Left ventricle myocardium inferior (tissue), 1 donor: ENCODE results near the gene PVRIG. TPM values are rescaled to one million over a fixed set of nuclear protein-coding genes. Genes with fewer than 3 reads are reported as not detected.
"Not testable (repeated sequence)": the region's sequence is repeated elsewhere in the genome, so short reads cannot be mapped to it uniquely, and the experiment has no call there.

ENCODE experiments used
- DNase-seq: peaks from one replicate; pipeline ENCODE4 v3.0.0-alpha.2; 2020
- H3K27ac ChIP-seq: fragments of 200-600 bp; replicated peaks from 2 replicates; pipeline ENCODE4 v1.8.0; 2021
- H3K27me3 ChIP-seq: fragments of 200-600 bp; 2 replicates; pipeline ENCODE4 v1.8.0; 2021; ENCODE audit warnings: low read depth
- H3K36me3 ChIP-seq: fragments of 200-600 bp; 2 replicates; pipeline ENCODE4 v1.8.0; 2021
- H3K4me1 ChIP-seq: fragments of 200-600 bp; 2 replicates; pipeline ENCODE4 v1.8.0; 2021
- H3K4me3 ChIP-seq: fragments of 200-600 bp; 2 replicates; pipeline ENCODE4 v1.8.0; 2021; ENCODE audit warnings: mild to moderate bottlenecking, moderate library complexity
- H3K9me3 ChIP-seq: fragments of 200-600 bp; replicated peaks from 2 replicates; pipeline ENCODE4 v1.8.0; 2021
- CTCF ChIP-seq: fragments of 200-600 bp; IDR thresholded peaks from 2 replicates; pipeline ENCODE4 v1.8.0; 2021; ENCODE audit warnings: antibody characterized with exemption, mild to moderate bottlenecking, borderline replicate concordance
- intact Hi-C: fragments of 100-400 bp; cut with micrococcal nuclease; formaldehyde crosslinking; loops from one replicate; pipeline ENCODE4 v1.11.0; 2022
- total RNA-seq: library from RNA; stranded (reverse); fragmentation: NEBNext Ultra II Directional; extraction: Animal tissue kit (Norgen Biotek cat#: 25700); gene quantifications from one replicate; pipeline ENCODE4 v1.2.1, GENCODE V29; 2021
- donor health status: DM: no; HTN: yes; CAD: no; lungs with severe emphysema.

PVRIG gene
- total RNA-seq, 1 donor from 2014 or later = not detected

DNA sequence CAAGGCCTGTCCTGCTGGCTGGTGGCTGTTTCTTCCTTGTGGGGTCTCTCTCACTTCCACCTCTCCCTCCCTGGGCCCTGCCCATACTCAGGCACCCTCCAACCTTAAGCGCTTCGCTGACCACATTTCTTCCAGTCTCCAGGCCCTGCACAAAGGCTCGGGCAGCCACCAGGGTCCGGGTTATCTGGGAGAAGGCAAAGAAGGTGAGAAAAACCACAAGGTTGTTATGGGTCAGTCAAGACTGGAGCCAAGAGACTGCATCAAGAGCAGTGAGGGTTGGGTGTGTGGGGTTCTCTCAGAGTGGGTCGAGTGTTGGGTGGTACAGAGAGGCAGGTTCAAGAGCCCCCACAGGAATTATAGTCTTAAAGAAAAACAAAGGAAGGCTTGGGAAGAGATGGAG is 45.2 kb upstream of the PVRIG start:
- DNase-seq = no peak

DNA sequence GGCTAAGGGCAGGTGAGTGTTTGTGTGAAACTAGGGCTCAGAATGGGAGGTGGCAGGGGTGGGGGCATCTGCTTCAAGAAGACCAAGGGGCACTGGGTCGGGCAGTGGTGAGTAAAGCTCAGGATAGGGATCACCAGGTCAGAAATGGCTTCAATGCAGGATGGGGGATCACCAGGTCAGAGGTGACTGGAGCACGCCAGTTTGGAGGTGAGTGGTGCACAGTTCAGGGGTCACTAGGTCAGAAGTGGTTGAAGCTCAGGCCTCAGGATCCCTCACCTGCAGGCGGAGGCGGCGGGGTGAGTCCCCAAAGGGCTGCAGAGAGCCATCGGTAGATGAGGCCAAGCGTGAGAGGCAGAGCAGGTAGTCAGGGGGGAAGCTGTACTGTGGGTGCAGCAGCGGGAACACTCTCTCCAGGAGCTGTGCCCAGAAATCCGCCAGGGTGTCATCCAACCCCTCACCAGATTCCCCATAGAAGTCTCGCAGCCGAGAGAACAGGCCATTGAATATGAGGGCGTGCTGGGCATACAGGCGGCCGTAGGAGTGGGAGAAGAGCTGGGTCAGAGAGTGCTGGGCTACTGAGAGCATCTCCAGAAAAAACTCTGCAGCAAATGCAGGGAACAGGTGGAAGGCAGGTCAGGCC is 44.3 kb upstream of the PVRIG start:
- H3K36me3 ChIP-seq = no peaks in the 10 kb centered on the region
- no peaks in the 10 kb centered on the region for H3K9me3 ChIP-seq
- no peak for DNase-seq
- intact Hi-C loops = no loop called here
- no peak overlapping the region for H3K27ac ChIP-seq
- peaks cover 27% of the 10 kb centered on the region for H3K4me1 ChIP-seq
- H3K4me3 ChIP-seq = no peak overlapping the region
- peaks cover 33% of the 10 kb centered on the region for H3K27me3 ChIP-seq
- TF ChIP-seq CTCF = no peak

More for the DNA sequence above, 45.2 kb upstream of the PVRIG start:
- H3K27ac ChIP-seq = no peak overlapping the region
- no peak overlapping the region for H3K4me3 ChIP-seq
- TF ChIP-seq CTCF = no peak
- no peaks in the 10 kb centered on the region for H3K36me3 ChIP-seq
- H3K27me3 ChIP-seq = peaks cover 41% of the 10 kb centered on the region
- no peaks in the 10 kb centered on the region for H3K9me3 ChIP-seq
- peaks cover 27% of the 10 kb centered on the region for H3K4me1 ChIP-seq
- intact Hi-C loops = no loop called here

- Histone ChIP-seq H3K27ac (peak overlapping the region; percentile 47), H3K4me1 (peaks cover 23% of the 10 kb centered on the region), H3K4me3 (peak overlapping the region; percentile 65), H3K9me3 (no peaks in the 10 kb centered on the region), H3K27me3 (peaks cover 23% of the 10 kb centered on the region), H3K36me3 (no peaks in the 10 kb centered on the region)
- intact Hi-C loops = no loop called here
- no peak for DNase-seq
- TF ChIP-seq CTCF = no peak
Observed at GRCh38 chr7:100176096-100177044, 43.4 kb upstream of the PVRIG start.

DNA sequence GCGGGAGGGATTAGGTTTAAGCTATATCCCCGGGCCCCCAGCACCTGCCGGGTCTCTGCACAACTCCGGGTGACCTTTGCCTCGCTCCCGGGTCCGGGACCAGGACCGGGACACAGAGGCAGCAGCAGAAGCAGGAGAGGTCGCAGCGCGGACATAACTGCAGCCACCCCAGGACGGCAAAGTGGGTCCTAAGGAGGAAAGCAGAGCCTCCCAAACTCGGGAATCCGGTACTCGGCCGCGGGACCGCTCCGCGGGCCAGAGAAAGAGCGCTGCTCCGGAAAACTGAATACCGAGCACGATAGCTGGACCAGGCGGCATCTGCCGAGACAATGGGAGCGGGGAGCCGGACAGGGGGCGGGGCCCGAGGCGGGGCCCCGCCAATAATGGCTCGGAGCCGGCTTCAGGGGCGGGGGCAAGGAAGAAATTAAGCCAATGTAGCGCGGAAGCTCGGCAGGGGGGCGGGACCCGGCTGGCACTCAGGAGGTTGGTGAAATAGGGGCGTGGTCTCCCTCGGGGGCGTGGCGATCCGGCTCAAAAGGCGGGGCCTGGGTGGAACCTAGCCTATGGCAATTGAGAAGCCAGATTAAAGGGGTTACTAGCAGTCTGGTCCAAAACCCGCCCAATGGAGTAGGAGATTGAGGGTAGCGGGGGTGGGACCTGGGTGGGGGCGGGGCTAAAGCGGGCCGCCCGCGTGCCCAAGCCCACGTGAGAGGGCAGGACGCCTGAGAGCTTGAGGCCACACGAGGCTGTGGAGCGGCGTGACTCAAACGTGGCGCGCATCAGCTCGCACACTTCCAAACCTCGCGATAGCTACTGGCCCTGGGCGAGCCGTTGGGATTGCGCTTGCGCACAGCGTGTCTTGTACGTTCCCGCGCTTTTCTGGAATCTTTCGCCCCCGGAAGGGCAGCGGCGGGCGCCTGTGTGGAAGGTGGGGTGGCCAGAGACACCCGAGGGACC is 42.4 kb upstream of the PVRIG start, which contains the start of the genes GPC2 and STAG3:
GPC2 (minus strand) TSS at position 337 of the 957 bp plus-strand sequence; CDS start at position 155, 182 bp downstream.
STAG3 (plus strand) TSS at position 874 of the 957 bp plus-strand sequence. CDS start 2,639 bp downstream, outside the sequence.
- intact Hi-C loops = no loop called here
- H3K27ac ChIP-seq = peak within 1 kb of the TSS; percentile 47
- no peak for TF ChIP-seq CTCF
- peak; percentile 96 for DNase-seq
- peaks cover 14% of the 10 kb centered on the region for H3K27me3 ChIP-seq
- no peaks in the 10 kb centered on the region for H3K36me3 ChIP-seq
- peaks cover 17% of the 10 kb centered on the region for H3K4me1 ChIP-seq
- no peaks in the 10 kb centered on the region for H3K9me3 ChIP-seq
- peak within 1 kb of the TSS; percentile 65 for H3K4me3 ChIP-seq

GRCh38 chr7:100180084-100180483 is 39.7 kb upstream of the PVRIG start:
- DNase-seq, H3K4me3 ChIP-seq, H3K9me3 ChIP-seq, H3K27ac ChIP-seq, intact Hi-C loops, H3K36me3 ChIP-seq: not testable (repeated sequence)
- H3K4me1 ChIP-seq = peaks cover 17% of the 10 kb centered on the region
- peaks cover 16% of the 10 kb centered on the region for H3K27me3 ChIP-seq

DNA sequence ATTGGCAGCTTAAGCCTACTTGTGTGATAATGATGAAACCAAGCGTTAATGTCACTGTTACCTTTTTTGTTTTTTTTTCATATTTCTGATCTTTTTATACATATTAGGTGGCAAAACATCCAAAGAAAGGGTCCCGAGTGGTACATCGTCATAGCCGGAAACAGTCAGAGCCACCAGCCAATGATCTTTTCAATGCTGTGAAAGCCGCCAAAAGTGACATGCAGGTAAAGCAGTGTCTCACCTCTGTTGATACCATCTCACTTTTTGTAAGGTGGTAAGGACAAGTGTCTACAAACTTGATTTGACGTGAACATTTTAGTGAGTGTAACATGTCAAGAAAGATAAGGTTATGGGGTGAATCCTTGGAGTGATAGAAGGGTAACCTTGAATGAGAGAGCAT is 37.1 kb upstream of the PVRIG start:
- H3K36me3 ChIP-seq, DNase-seq, intact Hi-C loops, H3K27ac ChIP-seq, H3K4me1 ChIP-seq, H3K4me3 ChIP-seq, H3K9me3 ChIP-seq: not testable (repeated sequence)
- peaks cover 16% of the 10 kb centered on the region for H3K27me3 ChIP-seq

DNA sequence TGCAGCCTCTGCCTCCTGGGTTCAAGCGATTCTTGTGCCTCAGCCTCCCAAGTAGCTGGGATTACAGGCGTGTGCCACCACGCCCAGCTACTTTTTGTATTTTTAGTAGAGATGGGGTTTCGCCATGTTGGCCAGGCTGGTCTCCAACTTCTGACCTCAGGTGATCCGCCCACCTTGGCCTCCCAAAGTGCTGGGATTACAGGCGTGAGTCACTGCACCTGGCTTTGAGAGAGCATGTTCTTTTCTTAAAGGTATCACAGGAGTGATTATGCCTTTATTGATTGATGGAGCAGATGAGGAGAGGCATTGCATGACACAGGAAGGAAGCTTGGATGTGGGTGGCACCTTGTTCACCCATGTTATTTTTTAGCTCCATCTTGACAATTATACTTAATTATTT is 36.7 kb upstream of the PVRIG start:
- H3K4me3 ChIP-seq, DNase-seq, H3K27ac ChIP-seq, H3K4me1 ChIP-seq, H3K9me3 ChIP-seq, intact Hi-C loops, H3K36me3 ChIP-seq: not testable (repeated sequence)
- peaks cover 16% of the 10 kb centered on the region for H3K27me3 ChIP-seq
